Neutrophil (primary cell): Measurements from ENCODE around the gene RNASEH2B.

ENCODE experiments used
- H3K27ac ChIP-seq: fragments of 200-600 bp; sonication (generic); 2 replicates; pipeline ENCODE4 v1.5.1; 2016; ENCODE audit warnings: mild to moderate bottlenecking, moderate library complexity
- H3K27me3 ChIP-seq: fragments of 200-600 bp; sonication (generic); 2 replicates; pipeline ENCODE4 v1.6.0; 2016; ENCODE audit warnings: mild to moderate bottlenecking
- H3K36me3 ChIP-seq: fragments of 200-600 bp; sonication (generic); 2 replicates; pipeline ENCODE4 v1.5.1; 2017
- H3K4me1 ChIP-seq, 2 experiments: fragments of 200-600 bp in 1 of 2; sonication (generic) in 1 of 2; 1 replicate in 1 of 2; 2 replicates in 1 of 2; pipeline versions ENCODE4 v1.5.1 to v1.6.1; 2013 to 2016; ENCODE audit warnings: low read depth in 1 of 2, low read length in 1 of 2, mild to moderate bottlenecking in 1 of 2, moderate library complexity in 1 of 2; ENCODE audit not compliant: control insufficient read depth in 1 of 2, insufficient read depth in 1 of 2
- H3K4me3 ChIP-seq, 2 experiments: fragments of 200-600 bp in 1 of 2; sonication (generic) in 1 of 2; 1 replicate in 1 of 2; 2 replicates in 1 of 2; pipeline ENCODE4 v1.5.1; 2013 to 2016; ENCODE audit warnings: low read depth in 1 of 2, low read length in 1 of 2, mild to moderate bottlenecking in 1 of 2, moderate library complexity in 1 of 2
- H3K9me3 ChIP-seq: fragments of 200-600 bp; sonication (generic); 2 replicates; pipeline ENCODE4 v1.5.1; 2016
- TF ChIP-seq, protein P1 (sequence below): fragments of 200-600 bp; sonication (generic); IDR thresholded peaks from 2 replicates; pipeline ENCODE4 v1.5.1; 2016; ENCODE audit warnings: antibody characterized with exemption

Gene RNASEH2B

GRCh38 chr13:50934735-50935435 is 25.3 kb downstream of the RNASEH2B start:
- Histone ChIP-seq H3K27ac (peak overlapping the region; percentile 82), H3K36me3 (no peaks in the 10 kb centered on the region)
- TF ChIP-seq, protein P1, sequence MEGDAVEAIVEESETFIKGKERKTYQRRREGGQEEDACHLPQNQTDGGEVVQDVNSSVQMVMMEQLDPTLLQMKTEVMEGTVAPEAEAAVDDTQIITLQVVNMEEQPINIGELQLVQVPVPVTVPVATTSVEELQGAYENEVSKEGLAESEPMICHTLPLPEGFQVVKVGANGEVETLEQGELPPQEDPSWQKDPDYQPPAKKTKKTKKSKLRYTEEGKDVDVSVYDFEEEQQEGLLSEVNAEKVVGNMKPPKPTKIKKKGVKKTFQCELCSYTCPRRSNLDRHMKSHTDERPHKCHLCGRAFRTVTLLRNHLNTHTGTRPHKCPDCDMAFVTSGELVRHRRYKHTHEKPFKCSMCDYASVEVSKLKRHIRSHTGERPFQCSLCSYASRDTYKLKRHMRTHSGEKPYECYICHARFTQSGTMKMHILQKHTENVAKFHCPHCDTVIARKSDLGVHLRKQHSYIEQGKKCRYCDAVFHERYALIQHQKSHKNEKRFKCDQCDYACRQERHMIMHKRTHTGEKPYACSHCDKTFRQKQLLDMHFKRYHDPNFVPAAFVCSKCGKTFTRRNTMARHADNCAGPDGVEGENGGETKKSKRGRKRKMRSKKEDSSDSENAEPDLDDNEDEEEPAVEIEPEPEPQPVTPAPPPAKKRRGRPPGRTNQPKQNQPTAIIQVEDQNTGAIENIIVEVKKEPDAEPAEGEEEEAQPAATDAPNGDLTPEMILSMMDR: no peak

DNA sequence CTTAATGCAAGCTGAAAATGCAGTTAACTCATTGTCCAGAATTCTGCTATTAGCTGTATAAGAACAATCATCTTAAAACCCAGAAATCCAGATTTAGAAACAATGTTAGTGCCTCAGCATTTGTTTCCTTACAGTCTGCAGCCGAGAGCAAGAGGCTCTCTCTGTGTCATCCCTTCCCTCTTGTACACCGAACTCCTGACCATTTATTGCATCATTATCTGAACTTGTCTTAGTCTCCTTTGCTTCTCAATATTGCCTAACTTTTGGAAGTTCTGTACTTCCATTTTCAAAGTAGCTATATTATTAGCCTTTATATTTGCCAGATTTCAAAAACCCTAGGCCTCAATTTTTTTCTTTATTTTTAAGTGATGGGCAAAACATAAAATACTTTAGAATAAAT is 27.1 kb downstream of the RNASEH2B start:
- TF ChIP-seq, protein P1: no peak
- Histone ChIP-seq H3K4me3 (no peak overlapping the region), H3K36me3 (no peaks in the 10 kb centered on the region), H3K27ac (peak overlapping the region; percentile 82), H3K4me1 (peaks cover 36% of the 10 kb centered on the region in 2 experiments), H3K27me3 (no peaks in the 10 kb centered on the region), H3K9me3 (no peaks in the 10 kb centered on the region)

More at GRCh38 chr13:50934735-50935435, 25.3 kb downstream of the RNASEH2B start:
- Histone ChIP-seq H3K4me3 (no peak overlapping the region), H3K9me3 (no peaks in the 10 kb centered on the region), H3K4me1 (peaks cover 43 to 45% of the 10 kb centered on the region in 2 experiments), H3K27me3 (no peaks in the 10 kb centered on the region)

DNA sequence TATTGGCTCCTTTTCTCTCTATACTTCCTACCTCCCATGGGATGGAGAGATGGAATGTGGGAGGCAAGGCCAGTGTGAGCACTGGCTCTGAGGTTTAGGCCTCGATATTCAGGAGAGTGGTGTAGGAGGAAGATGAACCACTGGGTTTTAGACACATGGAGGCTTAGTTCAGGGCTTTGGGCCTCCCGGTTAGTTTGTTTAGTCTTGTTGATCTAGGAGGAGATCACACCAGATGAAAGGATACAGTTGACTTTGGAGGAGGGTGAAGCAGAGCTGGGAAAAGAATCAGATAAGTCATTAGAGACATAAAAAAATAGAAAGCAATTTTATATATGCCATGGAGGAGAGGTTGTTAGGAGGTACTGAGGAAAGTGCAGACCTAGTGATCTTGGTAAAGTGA is 30.9 kb downstream of the RNASEH2B start:
- H3K4me1 ChIP-seq: peaks cover 18 to 20% of the 10 kb centered on the region in 2 experiments
- H3K36me3 ChIP-seq: peaks cover 6% of the 10 kb centered on the region
- TF ChIP-seq, protein P1: no peak
- no peak overlapping the region for H3K4me3 ChIP-seq
- H3K9me3 ChIP-seq: no peaks in the 10 kb centered on the region
- no peak overlapping the region for H3K27ac ChIP-seq
- no peaks in the 10 kb centered on the region for H3K27me3 ChIP-seq

- H3K27ac ChIP-seq: no peak overlapping the region
- H3K9me3 ChIP-seq: no peaks in the 10 kb centered on the region
- H3K4me1 ChIP-seq: peaks cover 12 to 13% of the 10 kb centered on the region in 2 experiments
- TF ChIP-seq, protein P1: no peak
- H3K4me3 ChIP-seq: no peak overlapping the region
- H3K36me3 ChIP-seq: peaks cover 6% of the 10 kb centered on the region
- H3K27me3 ChIP-seq: no peaks in the 10 kb centered on the region
Measured at GRCh38 chr13:50941146-50941545, 31.6 kb downstream of the RNASEH2B start.

DNA sequence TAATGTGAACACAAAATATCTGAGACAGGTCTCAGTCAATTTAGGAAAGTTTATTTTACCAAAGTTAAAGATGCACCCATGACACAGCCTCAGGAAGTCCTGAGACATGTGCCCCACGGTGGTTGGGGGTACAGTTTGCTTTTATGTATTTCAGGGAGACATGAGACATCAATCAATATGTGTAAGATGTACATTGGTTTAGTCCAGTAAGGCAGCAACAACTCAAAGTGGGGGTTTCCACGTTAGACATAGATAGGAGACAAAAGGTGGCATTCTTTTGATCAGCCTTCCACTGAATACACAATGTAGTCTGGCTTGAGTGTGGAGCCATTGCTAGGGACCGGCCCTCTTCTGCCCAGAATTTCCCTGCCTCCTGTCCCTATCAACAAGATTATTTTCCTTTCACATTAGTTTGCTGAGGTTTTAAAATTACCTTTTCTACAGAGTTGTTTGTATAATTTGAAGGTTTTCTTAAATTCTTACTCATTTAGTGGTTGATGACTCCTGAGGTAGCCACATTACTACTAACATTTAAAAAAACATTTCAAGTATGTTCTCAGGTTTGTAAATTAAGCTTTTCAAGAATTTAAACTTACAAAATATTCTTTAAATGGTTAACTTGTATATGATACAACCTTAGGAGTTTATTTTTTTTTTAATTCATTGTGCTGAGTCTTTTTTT is 33.2 kb downstream of the RNASEH2B start:
- Histone ChIP-seq H3K4me1 (no peaks in the 10 kb centered on the region), H3K27ac (no peak overlapping the region), H3K4me3 (no peak overlapping the region), H3K36me3 (peaks cover 6% of the 10 kb centered on the region), H3K9me3 (no peaks in the 10 kb centered on the region), H3K27me3 (no peaks in the 10 kb centered on the region)
- TF ChIP-seq, protein P1: no peak
